Activated naive CD4-positive, alpha-beta T cell treated with anti-CD3 and anti-CD28 coated beads for 36 hours (primary cell): ENCODE data around the gene ST6GALNAC1. TPM values are rescaled to one million over a fixed set of nuclear protein-coding genes. Genes with fewer than 3 reads are reported as not detected.

Source experiments
- CTCF ChIA-PET: fragments of 350-600 bp; sonication (Branson Sonifier 250); formaldehyde crosslinking; loops from one replicate; lab custom pipeline; 2021; ENCODE audit warnings: antibody characterized with exemption; lab: Charles Lee
- DNase-seq: peaks from one replicate; pipeline ENCODE4 v3.0.0-alpha.2; 2020
- H3K27ac Mint-ChIP-seq: one replicate; pipeline ENCODE4 v1.8.0; 2021; ENCODE audit warnings: mild to moderate bottlenecking, mixed read lengths
- H3K27me3 Mint-ChIP-seq: one replicate; pipeline ENCODE4 v1.8.0; 2021; ENCODE audit warnings: low read depth, mixed read lengths
- H3K36me3 Mint-ChIP-seq: one replicate; pipeline ENCODE4 v1.8.0; 2021; ENCODE audit warnings: low read depth, mixed read lengths
- H3K4me1 Mint-ChIP-seq: one replicate; pipeline ENCODE4 v1.8.0; 2021; ENCODE audit warnings: low read depth, mixed read lengths
- H3K4me3 Mint-ChIP-seq: one replicate; pipeline ENCODE4 v1.8.0; 2021; ENCODE audit warnings: mild to moderate bottlenecking, moderate library complexity, mixed read lengths
- H3K9me3 Mint-ChIP-seq: one replicate; pipeline ENCODE4 v1.8.0; 2021; ENCODE audit warnings: mixed read lengths
- intact Hi-C: fragments of 100-400 bp; cut with micrococcal nuclease; formaldehyde crosslinking; loops from one replicate; pipeline ENCODE4 v1.15.1; 2023
- total RNA-seq, 2 experiments: library from RNA; stranded (reverse); gene quantifications; one replicate each; pipeline ENCODE4 v1.2.3, GENCODE V29; 2021

The ST6GALNAC1 gene
- 1 to 10 TPM; 1.1 to 1.3 TPM for total RNA-seq

- peak within 1 kb of the TSS; percentile 57 for H3K4me3 Mint-ChIP-seq
- H3K9me3 Mint-ChIP-seq: peaks cover 4% of the 10 kb centered on the region
Observed at GRCh38 chr17:76643553-76644148, at the start of gene ST6GALNAC1. Gene ST6GALNAC1, minus strand, starts transcription at chr17:76643757. Its CDS starts 119 bp downstream, at chr17:76643638.

GRCh38 chr17:76691379-76692191, 48.0 kb upstream of the ST6GALNAC1 start:
- no peaks in the 10 kb centered on the region for H3K27me3 Mint-ChIP-seq
- intact Hi-C loops: no loop called here
- H3K36me3 Mint-ChIP-seq: no peaks in the 10 kb centered on the region
- DNase-seq: no peak
- H3K27ac Mint-ChIP-seq: no peak overlapping the region
- H3K4me1 Mint-ChIP-seq: no peaks in the 10 kb centered on the region
- no peak overlapping the region for H3K4me3 Mint-ChIP-seq
- no peaks in the 10 kb centered on the region for H3K9me3 Mint-ChIP-seq
- CTCF ChIA-PET: interaction anchor here (0.6 to 2.4 kb wide), 2 partner anchors 10 to 304 kb away, joined by 3 to 7 read pairs; no protein-coding TSS in a partner anchor

More at GRCh38 chr17:76643553-76644148, at the start of gene ST6GALNAC1:
- Mint-ChIP-seq H3K4me1 (peaks cover 28% of the 10 kb centered on the region), H3K27me3 (no peaks in the 10 kb centered on the region), H3K36me3 (no peaks in the 10 kb centered on the region), H3K27ac (peak within 1 kb of the TSS; percentile 62)
- CTCF ChIA-PET: interaction anchor here (1.2 to 1.5 kb wide), 3 partner anchors 20 to 70 kb away, joined by 3 to 8 read pairs (median 4); no protein-coding TSS in a partner anchor
- DNase-seq: peak; percentile 58
- intact Hi-C loops: loop anchor here (5.0 kb wide), 1 partner anchor 34 kb away; no protein-coding TSS in a partner anchor

GRCh38 chr17:76690596-76691280, 47.2 kb upstream of the ST6GALNAC1 start:
- Mint-ChIP-seq H3K4me1 (no peaks in the 10 kb centered on the region), H3K27ac (no peak overlapping the region), H3K4me3 (no peak overlapping the region), H3K27me3 (no peaks in the 10 kb centered on the region), H3K9me3 (no peaks in the 10 kb centered on the region), H3K36me3 (no peaks in the 10 kb centered on the region)
- DNase-seq: no peak
- intact Hi-C loops: no loop called here
- CTCF ChIA-PET: interaction anchor here (0.6 to 2.4 kb wide), 3 partner anchors 9 to 303 kb away, joined by 3 to 7 read pairs (median 3); no protein-coding TSS in a partner anchor

DNA sequence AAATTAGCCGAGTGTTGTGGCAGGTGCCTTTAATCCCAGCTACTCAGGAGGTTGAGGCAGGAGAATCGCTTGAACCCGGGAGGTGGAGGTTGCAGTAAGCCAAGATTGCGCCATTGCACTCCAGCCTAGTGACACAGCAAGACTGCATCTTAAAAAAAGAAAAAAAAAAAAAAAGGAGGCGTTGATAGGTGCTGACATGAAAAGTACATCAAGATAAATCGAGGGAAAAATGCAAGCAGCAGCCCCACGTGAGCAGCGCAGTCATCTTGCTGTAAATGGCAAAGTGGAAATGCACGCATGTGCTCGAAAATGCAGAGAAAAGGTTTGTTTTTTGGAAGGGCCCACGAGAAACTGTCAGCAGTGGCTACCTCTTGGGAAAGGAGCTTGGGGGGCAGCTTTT, 46.3 kb upstream of the ST6GALNAC1 start:
- Mint-ChIP-seq H3K27me3 (no peaks in the 10 kb centered on the region), H3K9me3 (no peaks in the 10 kb centered on the region), H3K36me3 (no peaks in the 10 kb centered on the region), H3K4me1 (no peaks in the 10 kb centered on the region), H3K4me3 (no peak overlapping the region), H3K27ac (no peak overlapping the region)
- DNase-seq: no peak
- CTCF ChIA-PET: interaction anchor here (1.0 kb wide), 1 partner anchor 26 kb away, joined by 3 read pairs; no protein-coding TSS in a partner anchor
- intact Hi-C loops: no loop called here

- Mint-ChIP-seq H3K27me3 (no peaks in the 10 kb centered on the region), H3K4me3 (no peak overlapping the region), H3K9me3 (no peaks in the 10 kb centered on the region), H3K36me3 (no peaks in the 10 kb centered on the region), H3K4me1 (no peaks in the 10 kb centered on the region), H3K27ac (no peak overlapping the region)
- CTCF ChIA-PET: no interaction called here
- intact Hi-C loops: no loop called here
- no peak for DNase-seq
Observed at GRCh38 chr17:76688165-76688622, 44.6 kb upstream of the ST6GALNAC1 start.

DNA sequence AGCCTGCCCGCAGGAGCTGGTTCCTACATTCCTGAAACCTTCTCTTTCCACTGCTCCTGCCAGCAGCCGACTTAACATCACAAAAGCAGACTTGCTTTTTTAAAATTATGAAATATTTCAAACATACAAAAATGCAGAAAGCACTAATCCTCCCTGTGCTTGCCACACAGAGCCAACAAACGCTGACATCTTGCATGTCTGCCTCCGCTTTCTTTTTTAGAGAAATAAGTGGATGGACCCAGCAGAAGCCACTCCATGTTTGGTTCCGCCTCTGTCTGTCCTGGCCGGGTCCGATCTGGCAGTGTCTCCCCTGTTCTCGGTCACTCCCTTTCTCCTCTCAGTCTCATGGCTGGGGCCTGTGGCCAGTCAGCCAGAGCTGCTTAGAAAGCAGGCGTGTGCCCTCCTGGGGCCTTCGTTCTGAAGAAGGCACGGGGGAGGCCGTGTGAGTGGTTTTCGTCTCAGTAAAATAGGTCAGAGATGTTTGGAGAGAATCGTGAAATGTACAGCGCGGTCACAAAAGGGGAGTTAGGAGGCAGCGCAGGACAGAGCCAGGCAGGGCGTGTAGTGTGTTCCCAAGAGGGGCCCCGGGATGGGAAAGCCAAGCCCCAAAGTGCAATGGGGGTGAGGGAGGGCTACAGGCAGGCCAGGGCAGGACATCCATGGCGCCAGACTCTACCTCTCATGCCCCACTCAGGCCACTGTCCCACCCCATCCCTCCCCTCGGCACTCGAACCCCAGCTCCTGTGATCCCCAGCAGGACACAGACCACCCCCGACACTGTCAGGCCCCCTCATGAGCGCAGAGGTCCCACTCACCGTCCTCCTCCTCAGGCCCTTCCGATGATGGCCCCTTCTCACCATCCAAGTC, 44.0 kb upstream of the ST6GALNAC1 start:
- Mint-ChIP-seq H3K4me3 (no peak overlapping the region), H3K27me3 (no peaks in the 10 kb centered on the region), H3K4me1 (no peaks in the 10 kb centered on the region), H3K36me3 (no peaks in the 10 kb centered on the region), H3K9me3 (no peaks in the 10 kb centered on the region), H3K27ac (no peak overlapping the region)
- DNase-seq: no peak
- CTCF ChIA-PET: no interaction called here
- intact Hi-C loops: no loop called here

- H3K27me3 Mint-ChIP-seq: no peaks in the 10 kb centered on the region
- CTCF ChIA-PET: no interaction called here
- no peaks in the 10 kb centered on the region for H3K9me3 Mint-ChIP-seq
- no peaks in the 10 kb centered on the region for H3K36me3 Mint-ChIP-seq
- intact Hi-C loops: no loop called here
- H3K27ac Mint-ChIP-seq: no peak overlapping the region
- DNase-seq: no peak
- H3K4me3 Mint-ChIP-seq: no peak overlapping the region
- H3K4me1 Mint-ChIP-seq: no peaks in the 10 kb centered on the region
Observed at GRCh38 chr17:76686538-76687297, 43.2 kb upstream of the ST6GALNAC1 start.

GRCh38 chr17:76685846-76686245, 42.3 kb upstream of the ST6GALNAC1 start:
- CTCF ChIA-PET: interaction anchor here (1.1 kb wide), 1 partner anchor 62 kb away, joined by 4 read pairs; no protein-coding TSS in a partner anchor

GRCh38 chr17:76685366-76685765, 41.8 kb upstream of the ST6GALNAC1 start:
- no peak overlapping the region for H3K27ac Mint-ChIP-seq
- CTCF ChIA-PET: interaction anchor here (1.1 to 1.2 kb wide), 2 partner anchors 61 to 162 kb away, joined by 3 to 4 read pairs; no protein-coding TSS in a partner anchor
- H3K27me3 Mint-ChIP-seq: no peaks in the 10 kb centered on the region
- DNase-seq: no peak
- no peaks in the 10 kb centered on the region for H3K4me1 Mint-ChIP-seq
- no peaks in the 10 kb centered on the region for H3K9me3 Mint-ChIP-seq
- H3K36me3 Mint-ChIP-seq: no peaks in the 10 kb centered on the region
- intact Hi-C loops: no loop called here
- no peak overlapping the region for H3K4me3 Mint-ChIP-seq

More at GRCh38 chr17:76685846-76686245, 42.3 kb upstream of the ST6GALNAC1 start:
- Mint-ChIP-seq H3K27me3 (no peaks in the 10 kb centered on the region), H3K27ac (no peak overlapping the region), H3K4me1 (no peaks in the 10 kb centered on the region), H3K4me3 (no peak overlapping the region), H3K36me3 (no peaks in the 10 kb centered on the region), H3K9me3 (no peaks in the 10 kb centered on the region)
- intact Hi-C loops: no loop called here
- DNase-seq: no peak

DNA sequence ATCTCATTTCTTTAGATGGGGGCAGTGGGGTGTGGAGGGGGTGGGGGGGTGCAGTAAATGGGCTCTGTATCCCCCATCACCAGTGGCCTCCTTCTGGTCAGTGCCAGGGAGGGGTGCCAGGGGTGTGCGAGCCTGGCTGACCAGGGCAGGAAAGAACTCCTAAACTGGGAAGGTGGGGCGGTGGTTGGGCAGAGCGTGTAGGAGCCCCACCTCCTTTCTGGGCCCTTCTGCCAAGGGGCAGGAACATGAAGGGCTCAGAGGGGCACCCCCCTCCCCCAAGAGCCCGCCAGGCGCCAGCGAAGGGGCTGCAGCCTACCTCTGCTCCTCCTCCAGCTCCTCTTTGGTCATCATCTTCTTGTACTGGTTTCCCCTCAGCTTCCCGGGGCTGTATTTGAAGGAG, 41.2 kb upstream of the ST6GALNAC1 start:
- Mint-ChIP-seq H3K9me3 (no peaks in the 10 kb centered on the region), H3K27me3 (no peaks in the 10 kb centered on the region), H3K4me1 (no peaks in the 10 kb centered on the region), H3K36me3 (no peaks in the 10 kb centered on the region), H3K4me3 (no peak overlapping the region), H3K27ac (no peak overlapping the region)
- CTCF ChIA-PET: interaction anchor here (1.1 to 1.2 kb wide), 2 partner anchors 61 to 162 kb away, joined by 3 to 4 read pairs; no protein-coding TSS in a partner anchor
- intact Hi-C loops: no loop called here
- DNase-seq: no peak
